Activated CD8-positive, alpha-beta memory T cell treated with anti-CD3 and anti-CD28 coated beads for 48 hours (primary cell): Measurements from ENCODE around the gene LIX1.
"Not testable (repeated sequence)": the region's sequence is repeated elsewhere in the genome, so short reads cannot be mapped to it uniquely, and the experiment has no call there.

ENCODE experiments used
- DNase-seq, 3 experiments: peaks; one replicate each; pipeline ENCODE4 v3.0.0-alpha.2; 2020; ENCODE audit warnings: low read depth in 2 of 3, low spot score in 2 of 3

The LIX1 gene

DNA sequence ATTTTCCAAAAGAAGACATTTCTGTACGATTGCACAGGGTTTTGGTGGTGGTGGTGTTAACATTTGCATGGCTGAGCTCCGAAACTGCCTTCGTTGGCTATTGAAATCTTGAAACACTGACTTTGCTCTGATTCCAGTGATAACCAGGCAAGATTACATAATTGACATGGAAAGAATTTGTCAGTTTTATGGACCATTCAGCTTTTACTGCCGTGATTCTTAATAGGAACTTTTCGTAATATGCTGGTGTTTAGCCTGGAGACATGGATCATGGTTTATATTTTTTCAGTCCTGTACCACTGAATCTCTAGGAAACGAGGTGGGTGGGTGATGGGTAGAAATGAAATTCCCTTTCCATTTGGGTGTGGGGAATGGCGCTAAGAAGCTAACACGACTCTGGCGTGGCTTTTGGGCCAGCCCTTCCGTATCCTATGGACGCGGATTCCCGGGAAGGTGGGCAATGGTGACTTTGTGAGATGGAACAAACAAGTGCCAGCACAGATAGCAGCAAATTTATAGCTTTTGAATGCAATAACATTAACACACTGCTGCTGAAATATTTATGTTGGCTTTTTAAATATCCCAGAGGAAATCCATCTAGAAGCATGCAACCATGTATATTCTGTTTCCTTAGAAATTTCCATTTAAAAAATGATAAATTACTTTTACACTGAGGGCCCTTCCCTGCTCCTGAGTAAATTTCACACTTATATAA, 36.8 kb downstream of the LIX1 start:
- DNase-seq: no peak

DNA sequence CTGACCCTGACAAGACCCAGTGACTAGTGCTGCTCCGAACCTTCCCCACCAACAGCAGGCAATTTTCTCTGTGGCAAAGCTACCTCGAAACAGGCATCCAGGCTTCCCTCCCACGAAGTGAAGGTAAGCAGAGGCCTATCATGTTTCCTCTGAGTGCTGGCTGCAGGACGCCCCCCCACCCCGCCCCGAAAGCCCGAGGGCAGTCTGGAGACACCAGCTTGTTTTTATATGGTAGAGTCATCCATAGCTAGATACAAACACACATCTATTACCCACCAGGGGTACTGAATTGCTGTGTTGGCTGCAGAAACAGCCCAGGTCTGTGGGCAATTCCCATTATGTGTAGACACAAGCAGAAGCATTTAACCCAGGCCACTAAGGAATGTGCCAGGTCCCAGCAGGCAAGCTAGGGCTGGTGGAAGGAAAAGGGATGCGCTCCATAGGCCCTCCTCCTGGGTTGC, 40.4 kb downstream of the LIX1 start:
- DNase-seq: no peak

DNA sequence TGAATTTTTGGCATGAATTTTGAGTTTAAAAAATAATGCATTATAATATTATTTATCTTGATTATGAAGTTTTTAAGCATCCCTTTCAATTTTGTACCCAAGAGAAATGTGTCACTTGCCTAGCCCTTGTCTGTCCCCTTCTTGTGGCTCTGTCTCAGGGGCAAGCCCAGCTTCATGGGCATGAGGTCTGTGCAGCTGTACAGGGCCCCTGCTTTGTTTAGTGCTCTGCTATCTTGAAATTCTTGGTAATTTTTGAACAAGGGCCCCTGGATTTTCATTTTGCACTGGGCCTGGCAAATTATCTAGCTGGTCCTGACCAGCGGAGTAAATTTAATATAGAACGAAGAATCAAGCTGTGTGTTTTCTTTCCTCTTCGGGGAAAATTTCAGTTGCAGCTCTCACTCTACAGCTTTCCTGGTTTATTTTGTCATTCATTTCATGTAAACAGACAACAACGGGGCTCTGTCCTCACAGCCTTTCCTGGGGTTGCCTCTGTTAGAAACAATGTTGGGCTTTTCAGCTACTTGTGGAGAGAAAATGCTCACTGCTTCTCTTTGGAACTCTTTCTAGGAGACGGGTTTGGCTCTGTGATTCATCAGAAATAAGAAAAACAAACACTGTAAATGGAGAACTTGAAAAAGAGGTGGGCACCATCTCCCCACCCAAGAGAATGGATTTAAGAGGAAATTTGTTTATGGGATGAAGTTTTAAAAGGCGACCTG, 41.1 kb downstream of the LIX1 start:
- no peak for DNase-seq

DNA sequence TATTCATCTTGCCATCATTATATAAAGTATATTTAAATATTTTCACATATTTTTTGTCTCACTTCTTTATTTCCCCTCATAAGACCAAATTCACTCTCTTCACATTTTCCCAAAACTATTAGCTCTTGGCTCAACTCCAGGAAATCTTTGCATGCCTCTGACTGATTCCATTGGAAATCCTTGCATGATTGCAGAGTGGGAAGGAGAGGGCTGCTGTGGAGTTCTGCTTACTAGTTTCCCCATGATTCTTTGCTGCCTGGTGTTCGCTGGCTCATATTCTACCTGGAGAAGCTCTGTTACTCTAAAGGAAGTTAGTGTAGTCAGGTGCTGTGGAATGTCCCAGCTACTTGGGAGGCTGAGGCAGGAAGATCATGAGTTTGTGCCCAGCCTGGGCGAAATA, 41.9 kb downstream of the LIX1 start:
- DNase-seq: no peak

DNA sequence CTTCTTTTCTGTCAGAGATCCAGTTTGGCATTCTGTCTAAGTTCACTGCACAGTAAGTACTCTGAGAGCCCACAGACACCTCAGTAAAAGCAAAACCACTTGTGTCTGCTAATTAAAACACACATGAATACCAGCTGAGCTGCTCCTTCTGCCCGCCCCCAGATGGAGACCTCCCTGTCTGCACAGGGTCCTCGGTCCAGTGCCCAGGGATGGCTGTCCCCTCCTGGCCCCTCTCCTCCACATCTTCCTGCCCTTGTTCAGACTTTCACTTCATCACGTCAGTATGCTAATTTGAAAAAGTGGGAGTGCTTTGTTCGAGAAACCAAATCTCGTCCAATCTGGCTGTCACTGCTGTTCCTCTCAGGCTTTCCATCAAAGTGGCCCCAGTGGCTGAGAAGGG, 43.5 kb downstream of the LIX1 start:
- no peak for DNase-seq

- no peak for DNase-seq
Observed at GRCh38 chr5:97097326-97098230, 44.8 kb downstream of the LIX1 start.

DNA sequence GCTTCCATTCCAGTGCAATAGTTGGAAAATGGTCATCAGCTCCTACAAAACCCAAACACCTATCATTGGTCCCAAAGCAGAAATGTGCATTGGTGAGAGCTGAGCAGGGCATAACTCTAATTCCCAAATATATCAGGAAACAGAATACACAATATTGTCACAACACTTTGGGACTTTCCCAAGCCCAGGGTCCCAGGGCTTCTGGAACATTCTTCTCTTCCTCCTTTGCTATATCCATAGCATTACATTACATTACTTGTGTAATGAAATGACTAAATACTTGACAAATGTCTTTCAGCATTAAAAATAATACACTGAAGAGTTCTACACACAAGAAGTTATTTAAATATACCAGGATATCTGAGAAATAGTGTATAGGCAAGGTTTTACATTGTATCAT, 45.6 kb downstream of the LIX1 start:
- DNase-seq: no peak

DNA sequence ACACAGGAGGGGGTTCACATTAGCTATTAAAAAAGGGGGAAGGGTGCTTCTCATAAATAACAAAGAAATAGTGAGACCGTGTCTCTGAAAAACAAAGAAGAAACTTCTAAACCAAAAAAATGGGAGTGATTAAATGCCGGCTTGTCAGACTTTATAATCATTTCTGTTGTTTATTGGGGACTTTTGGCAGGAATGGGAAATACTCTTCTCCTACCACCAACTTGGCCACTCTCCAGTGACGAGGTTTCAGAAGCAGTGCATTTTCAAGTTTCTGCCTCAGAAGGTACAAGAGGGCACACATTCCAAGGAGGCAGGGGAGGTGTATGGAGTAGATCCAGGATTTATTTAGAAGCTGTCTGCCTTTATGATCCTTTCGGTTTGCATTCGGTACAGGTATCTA, 46.2 kb downstream of the LIX1 start:
- no peak for DNase-seq

- no peak for DNase-seq
Observed at GRCh38 chr5:97095318-97095732, 47.1 kb downstream of the LIX1 start.

GRCh38 chr5:97094579-97095317, 47.7 kb downstream of the LIX1 start:
- peak in 1 of 3 experiments; percentile 3 for DNase-seq

DNA sequence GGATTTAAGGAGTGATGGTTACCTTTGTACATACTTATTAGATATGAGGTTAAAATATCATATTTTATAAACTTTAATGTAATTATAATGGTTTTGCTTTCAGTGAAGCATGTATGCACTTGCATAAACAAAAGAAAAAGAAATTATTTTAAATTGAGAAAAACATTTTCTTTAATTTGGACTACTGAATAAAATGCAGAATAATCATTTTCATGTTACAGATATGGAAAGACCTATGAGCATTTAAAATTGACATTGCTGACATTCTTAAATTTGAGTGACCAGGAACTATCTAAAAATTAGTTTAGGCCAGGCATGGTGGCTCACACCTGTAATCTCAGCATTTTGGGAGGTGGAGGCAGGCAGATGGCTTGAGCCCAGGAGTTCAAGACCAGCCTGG, 49.2 kb downstream of the LIX1 start:
- no peak for DNase-seq

GRCh38 chr5:97090944-97091343, 51.5 kb downstream of the LIX1 start:
- no peak for DNase-seq

GRCh38 chr5:97089149-97089801, 53.1 kb downstream of the LIX1 start:
- no peak for DNase-seq

DNA sequence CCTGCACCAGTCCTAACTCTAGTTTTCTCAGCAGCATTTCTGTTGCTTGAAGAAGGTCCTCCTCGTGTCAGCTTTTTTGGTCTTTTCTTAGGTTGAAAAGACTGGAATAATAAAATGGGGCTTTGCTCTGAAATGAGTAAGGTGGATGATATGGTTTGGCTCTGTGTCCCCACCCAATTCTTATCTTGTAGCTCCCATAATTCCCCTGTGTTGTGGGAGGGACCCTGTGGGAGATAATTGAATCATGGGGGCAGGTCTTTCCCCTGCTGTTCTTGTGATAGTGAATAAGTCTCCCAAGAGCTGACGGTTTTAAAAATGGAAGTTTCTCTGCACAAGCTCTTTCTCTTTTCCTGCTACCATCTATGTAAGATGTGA, 53.6 kb downstream of the LIX1 start:
- DNase-seq: no peak

GRCh38 chr5:97087138-97087537, 55.3 kb downstream of the LIX1 start:
- DNase-seq: no peak

GRCh38 chr5:97085459-97086181, 56.8 kb downstream of the LIX1 start:
- DNase-seq: no peak

DNA sequence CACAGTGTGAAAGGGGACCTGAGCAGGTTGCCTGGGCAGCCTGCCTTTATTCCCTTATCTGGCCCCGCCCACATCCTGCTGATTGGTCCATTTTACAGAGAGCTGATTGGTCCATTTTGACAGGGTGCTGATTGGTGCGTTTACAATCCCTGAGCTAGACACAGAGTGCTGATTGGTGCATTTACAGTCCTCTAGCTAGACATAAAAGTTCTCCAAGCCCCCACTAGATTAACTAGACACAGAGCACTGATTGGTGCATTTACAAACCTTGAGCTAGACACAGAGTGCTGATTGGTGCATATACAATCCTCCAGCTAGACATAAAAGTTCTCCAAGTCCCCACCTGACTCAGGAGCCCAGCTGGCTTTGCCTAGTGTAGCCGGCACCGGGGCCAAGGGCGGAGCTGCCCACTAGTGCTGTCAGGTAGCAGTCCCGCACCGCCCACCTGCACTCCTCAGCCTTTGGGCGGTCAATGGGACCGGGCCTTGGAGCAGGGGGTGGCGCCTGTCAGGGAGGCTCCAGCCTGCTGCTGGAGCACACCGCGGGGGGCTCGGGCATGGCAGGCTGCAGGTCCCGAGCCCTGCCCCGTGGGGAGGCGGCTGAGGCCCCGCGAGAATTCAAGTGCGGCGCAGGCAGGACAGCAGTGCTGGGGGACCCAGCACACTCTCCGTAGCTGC, 57.5 kb downstream of the LIX1 start:
- not testable (repeated sequence) for DNase-seq

GRCh38 chr5:97078958-97079743, 63.3 kb downstream of the LIX1 start:
- DNase-seq: no peak

DNA sequence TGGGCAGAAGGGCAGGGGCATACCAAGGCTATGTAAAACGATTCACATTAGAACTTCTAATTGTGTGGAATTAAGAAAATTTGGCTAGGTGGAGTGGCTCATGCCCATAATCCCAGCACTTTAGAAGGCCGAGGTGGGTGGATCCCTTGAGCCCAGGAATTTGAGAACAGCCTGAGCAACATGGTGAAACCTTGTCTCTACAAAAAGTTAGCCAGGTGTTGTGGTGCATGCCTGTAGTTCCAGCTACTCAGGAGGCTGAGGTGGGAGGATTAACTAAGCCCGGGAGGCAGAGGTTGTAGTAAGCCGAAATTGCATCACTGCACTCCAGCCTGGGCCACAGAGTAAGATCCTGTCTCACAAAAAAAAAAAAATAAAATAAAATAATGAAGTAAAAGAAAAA, 65.2 kb downstream of the LIX1 start:
- no peak for DNase-seq
